ENCODE measurements around the gene DCK.

DNA sequence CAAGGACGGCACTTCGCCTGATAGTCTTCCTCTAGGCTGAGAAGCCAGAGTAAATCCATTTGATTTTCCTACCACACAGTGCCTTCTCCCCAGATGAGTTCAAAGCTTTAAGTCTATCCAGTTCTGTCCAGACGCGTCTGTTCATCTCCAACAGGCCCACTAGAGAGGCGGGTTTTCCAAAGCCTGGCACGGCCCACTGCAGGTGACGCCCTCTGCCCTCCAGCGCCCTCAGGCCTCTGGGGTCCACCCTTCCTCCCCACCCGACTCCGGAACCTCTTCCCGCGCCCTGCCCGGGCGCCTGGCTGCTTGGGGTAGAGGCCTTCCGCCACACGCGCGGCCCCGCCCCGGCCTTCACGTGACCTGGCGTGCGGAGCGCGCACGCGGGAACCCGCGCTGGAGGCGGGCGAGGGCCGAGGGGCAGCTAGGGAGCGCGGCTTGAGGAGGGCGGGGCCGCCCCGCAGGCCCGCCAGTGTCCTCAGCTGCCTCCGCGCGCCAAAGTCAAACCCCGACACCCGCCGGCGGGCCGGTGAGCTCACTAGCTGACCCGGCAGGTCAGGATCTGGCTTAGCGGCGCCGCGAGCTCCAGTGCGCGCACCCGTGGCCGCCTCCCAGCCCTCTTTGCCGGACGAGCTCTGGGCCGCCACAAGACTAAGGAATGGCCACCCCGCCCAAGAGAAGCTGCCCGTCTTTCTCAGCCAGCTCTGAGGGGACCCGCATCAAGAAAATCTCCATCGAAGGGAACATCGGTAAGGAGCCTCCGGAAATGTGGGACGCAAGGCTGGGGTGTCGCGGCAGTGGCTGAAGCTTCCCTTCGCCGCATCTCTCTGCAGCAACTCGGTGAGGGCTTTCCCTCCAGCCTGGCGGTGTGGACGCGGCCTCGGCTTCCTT is at the start of gene DCK:
- TF ChIP-seq, protein P1, sequence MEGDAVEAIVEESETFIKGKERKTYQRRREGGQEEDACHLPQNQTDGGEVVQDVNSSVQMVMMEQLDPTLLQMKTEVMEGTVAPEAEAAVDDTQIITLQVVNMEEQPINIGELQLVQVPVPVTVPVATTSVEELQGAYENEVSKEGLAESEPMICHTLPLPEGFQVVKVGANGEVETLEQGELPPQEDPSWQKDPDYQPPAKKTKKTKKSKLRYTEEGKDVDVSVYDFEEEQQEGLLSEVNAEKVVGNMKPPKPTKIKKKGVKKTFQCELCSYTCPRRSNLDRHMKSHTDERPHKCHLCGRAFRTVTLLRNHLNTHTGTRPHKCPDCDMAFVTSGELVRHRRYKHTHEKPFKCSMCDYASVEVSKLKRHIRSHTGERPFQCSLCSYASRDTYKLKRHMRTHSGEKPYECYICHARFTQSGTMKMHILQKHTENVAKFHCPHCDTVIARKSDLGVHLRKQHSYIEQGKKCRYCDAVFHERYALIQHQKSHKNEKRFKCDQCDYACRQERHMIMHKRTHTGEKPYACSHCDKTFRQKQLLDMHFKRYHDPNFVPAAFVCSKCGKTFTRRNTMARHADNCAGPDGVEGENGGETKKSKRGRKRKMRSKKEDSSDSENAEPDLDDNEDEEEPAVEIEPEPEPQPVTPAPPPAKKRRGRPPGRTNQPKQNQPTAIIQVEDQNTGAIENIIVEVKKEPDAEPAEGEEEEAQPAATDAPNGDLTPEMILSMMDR (IDR thresholded peaks at IDR 0.05; ENCODE audit: poor library complexity), result no peak
- no peak for TF ChIP-seq EZH2 (IDR thresholded peaks at IDR 0.05; ENCODE audit: borderline replicate concordance)
